MM.1S (cell line): ENCODE data around the gene GH1.
"Not testable (repeated sequence)": the region's sequence is repeated elsewhere in the genome, so short reads cannot be mapped to it uniquely, and the experiment has no call there.

Source experiments
- EZH2 ChIP-seq: fragments of 300-600 bp; sonication (generic); optimal IDR thresholded peaks from 2 replicates; pipeline ENCODE3; 2017; ENCODE audit warnings: low read depth, mild to moderate bottlenecking, antibody characterized with exemption, low read length, mixed read lengths
- TF ChIP-seq, protein P1 (sequence below): fragments of 300-600 bp; sonication (generic); IDR thresholded peaks from 2 replicates; pipeline ENCODE4 v1.5.1; 2016; ENCODE audit warnings: antibody characterized with exemption, low read length, mixed read lengths

DNA sequence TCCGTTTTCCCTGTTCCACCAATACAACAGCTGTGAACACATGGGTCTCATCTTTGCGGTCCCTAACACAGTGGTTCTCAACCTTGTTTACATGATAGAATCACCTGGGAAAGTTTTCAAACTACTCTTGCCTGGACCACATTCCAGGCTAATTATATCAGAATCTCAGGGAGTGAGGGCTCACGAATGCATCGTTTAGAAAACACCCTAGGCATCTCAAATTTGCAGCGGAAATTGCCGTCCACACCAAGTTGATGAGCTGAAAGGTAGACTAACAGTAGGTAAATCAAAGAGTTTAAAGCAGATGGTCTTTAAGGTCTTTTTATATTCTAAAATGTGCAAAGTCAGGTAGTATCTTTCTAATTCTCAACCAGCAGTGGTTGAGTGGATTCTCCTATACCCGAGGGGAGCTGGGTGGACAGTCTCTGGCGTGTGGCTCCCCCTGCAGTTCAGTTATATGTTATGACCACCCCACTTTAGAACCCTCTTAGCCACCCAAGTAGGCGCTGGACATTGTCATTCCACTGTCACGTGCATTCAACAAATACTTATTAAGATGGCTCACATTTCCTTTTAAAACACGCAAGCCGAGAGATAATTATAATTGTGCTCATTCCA lies 11.4 kb downstream of the GH1 start:
- not testable (repeated sequence) for TF ChIP-seq EZH2
- TF ChIP-seq, protein P1, sequence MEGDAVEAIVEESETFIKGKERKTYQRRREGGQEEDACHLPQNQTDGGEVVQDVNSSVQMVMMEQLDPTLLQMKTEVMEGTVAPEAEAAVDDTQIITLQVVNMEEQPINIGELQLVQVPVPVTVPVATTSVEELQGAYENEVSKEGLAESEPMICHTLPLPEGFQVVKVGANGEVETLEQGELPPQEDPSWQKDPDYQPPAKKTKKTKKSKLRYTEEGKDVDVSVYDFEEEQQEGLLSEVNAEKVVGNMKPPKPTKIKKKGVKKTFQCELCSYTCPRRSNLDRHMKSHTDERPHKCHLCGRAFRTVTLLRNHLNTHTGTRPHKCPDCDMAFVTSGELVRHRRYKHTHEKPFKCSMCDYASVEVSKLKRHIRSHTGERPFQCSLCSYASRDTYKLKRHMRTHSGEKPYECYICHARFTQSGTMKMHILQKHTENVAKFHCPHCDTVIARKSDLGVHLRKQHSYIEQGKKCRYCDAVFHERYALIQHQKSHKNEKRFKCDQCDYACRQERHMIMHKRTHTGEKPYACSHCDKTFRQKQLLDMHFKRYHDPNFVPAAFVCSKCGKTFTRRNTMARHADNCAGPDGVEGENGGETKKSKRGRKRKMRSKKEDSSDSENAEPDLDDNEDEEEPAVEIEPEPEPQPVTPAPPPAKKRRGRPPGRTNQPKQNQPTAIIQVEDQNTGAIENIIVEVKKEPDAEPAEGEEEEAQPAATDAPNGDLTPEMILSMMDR: not testable (repeated sequence)
